HEK293 (cell line): ENCODE measurements around the gene EPG5.
"Not testable (repeated sequence)": the region's sequence is repeated elsewhere in the genome, so short reads cannot be mapped to it uniquely, and the experiment has no call there.

Experiments used
- CTCF ChIA-PET: fragments of 350-600 bp; formaldehyde crosslinking; extraction: SDS; loops from one replicate; lab custom pipeline; 2021; ENCODE audit warnings: antibody characterized with exemption; lab: Yijun Ruan, JAX
- POLR2A ChIA-PET: fragments of 300-600 bp; formaldehyde crosslinking; extraction: SDS; loops from one replicate; lab custom pipeline; 2020; ENCODE audit warnings: antibody characterized with exemption, inconsistent platforms; lab: Yijun Ruan, JAX
- H3K27ac ChIP-seq: fragments of 200-500 bp; sonication (Bioruptor generic); 2 replicates; pipeline ENCODE4 v1.5.1; 2014; ENCODE audit warnings: low read depth, low read length, control low read depth, inconsistent platforms; ENCODE audit errors: extremely low read depth
- H3K36me3 ChIP-seq, 2 experiments: fragments of 200-500 bp in 1 of 2; sonication (Bioruptor generic) in 1 of 2; 1 replicate in 1 of 2; 2 replicates in 1 of 2; pipeline ENCODE4 v1.5.1; 2014 to 2017; ENCODE audit warnings: inconsistent platforms in 2 of 2, low read length in 2 of 2; ENCODE audit not compliant: control insufficient read depth in 2 of 2, insufficient read depth in 1 of 2
- H3K4me1 ChIP-seq: fragments of 200-500 bp; sonication (Bioruptor generic); 2 replicates; pipeline ENCODE4 v1.5.1; 2014; ENCODE audit warnings: mild to moderate bottlenecking, low read length, inconsistent platforms; ENCODE audit not compliant: control insufficient read depth, insufficient read depth
- H3K4me3 ChIP-seq: 2 replicates; pipeline ENCODE4 v1.5.1; 2011; ENCODE audit warnings: low read depth, mild to moderate bottlenecking, control low read depth, low read length, moderate library complexity
- H3K9me3 ChIP-seq: fragments of 200-500 bp; sonication (Bioruptor generic); 2 replicates; pipeline ENCODE4 v1.5.1; 2014; ENCODE audit warnings: low read depth, low read length, inconsistent platforms; ENCODE audit not compliant: control insufficient read depth, insufficient read depth
- BCL11A ChIP-seq: fragments of 450-650 bp; formaldehyde crosslinking; IDR thresholded peaks from 2 replicates; pipeline ENCODE4 v1.5.1; 2016; ENCODE audit warnings: low read depth, missing biosample characterization, missing genetic modification characterization
- KLF10 ChIP-seq: fragments of 450-650 bp; IDR thresholded peaks from 2 replicates; pipeline ENCODE4 v1.5.1; 2018; ENCODE audit warnings: missing biosample characterization, mild to moderate bottlenecking, missing genetic modification characterization
- ZFP3 ChIP-seq: fragments of 450-650 bp; formaldehyde crosslinking; IDR thresholded peaks from 2 replicates; pipeline ENCODE4 v1.5.1; 2016; ENCODE audit warnings: low read depth, missing biosample characterization, missing genetic modification characterization
- ZFP69B ChIP-seq: fragments of 450-650 bp; formaldehyde crosslinking; IDR thresholded peaks from 2 replicates; pipeline ENCODE4 v1.5.1; 2016; ENCODE audit warnings: missing biosample characterization, missing genetic modification characterization
- ZNF114 ChIP-seq: fragments of 450-650 bp; formaldehyde crosslinking; IDR thresholded peaks from 2 replicates; pipeline ENCODE4 v1.5.0; 2017; ENCODE audit warnings: missing biosample characterization, missing genetic modification characterization
- ZNF132 ChIP-seq: fragments of 450-650 bp; formaldehyde crosslinking; IDR thresholded peaks from 2 replicates; pipeline ENCODE4 v1.5.1; 2017; ENCODE audit warnings: missing biosample characterization, missing genetic modification characterization, borderline replicate concordance
- ZNF223 ChIP-seq: fragments of 450-650 bp; formaldehyde crosslinking; IDR thresholded peaks from 2 replicates; pipeline ENCODE4 v1.5.1; 2016; ENCODE audit warnings: missing biosample characterization, missing genetic modification characterization
- ZNF324 ChIP-seq: fragments of 450-650 bp; formaldehyde crosslinking; IDR thresholded peaks from 2 replicates; pipeline ENCODE4 v1.5.1; 2016; ENCODE audit warnings: missing biosample characterization, missing genetic modification characterization
- ZNF510 ChIP-seq: fragments of 450-650 bp; formaldehyde crosslinking; IDR thresholded peaks from 2 replicates; pipeline ENCODE4 v1.5.1; 2018; ENCODE audit warnings: mild to moderate bottlenecking, missing genetic modification characterization, missing biosample characterization; ENCODE audit not compliant: insufficient replicate concordance
- ZNF514 ChIP-seq: fragments of 450-650 bp; formaldehyde crosslinking; IDR thresholded peaks from 2 replicates; pipeline ENCODE4 v1.5.1; 2016; ENCODE audit warnings: missing biosample characterization, missing genetic modification characterization
- ZNF544 ChIP-seq: fragments of 450-650 bp; formaldehyde crosslinking; IDR thresholded peaks from 2 replicates; pipeline ENCODE4 v1.5.0; 2017; ENCODE audit warnings: missing biosample characterization, missing genetic modification characterization
- ZNF76 ChIP-seq: fragments of 450-650 bp; formaldehyde crosslinking; IDR thresholded peaks from 2 replicates; pipeline ENCODE4; 2016; ENCODE audit warnings: low read depth, missing biosample characterization, missing genetic modification characterization, borderline replicate concordance
- TF ChIP-seq, protein P1 (sequence below): fragments of 450-650 bp; formaldehyde crosslinking; IDR thresholded peaks from 2 replicates; pipeline ENCODE4 v1.5.1; 2016; ENCODE audit warnings: missing biosample characterization, missing genetic modification characterization
- TF ChIP-seq, protein P2 (sequence below): fragments of 450-650 bp; formaldehyde crosslinking; IDR thresholded peaks from 2 replicates; pipeline ENCODE4 v1.5.1; 2016; ENCODE audit warnings: missing biosample characterization, missing genetic modification characterization
- TF ChIP-seq, protein P3 (sequence below): fragments of 450-650 bp; formaldehyde crosslinking; IDR thresholded peaks from 2 replicates; pipeline ENCODE4 v1.5.1; 2017; ENCODE audit warnings: missing biosample characterization, missing genetic modification characterization
- TF ChIP-seq, protein P4 (sequence below): fragments of 450-650 bp; formaldehyde crosslinking; IDR thresholded peaks from 2 replicates; pipeline ENCODE4 v1.5.1; 2016; ENCODE audit warnings: missing biosample characterization, missing genetic modification characterization

The EPG5 gene

DNA sequence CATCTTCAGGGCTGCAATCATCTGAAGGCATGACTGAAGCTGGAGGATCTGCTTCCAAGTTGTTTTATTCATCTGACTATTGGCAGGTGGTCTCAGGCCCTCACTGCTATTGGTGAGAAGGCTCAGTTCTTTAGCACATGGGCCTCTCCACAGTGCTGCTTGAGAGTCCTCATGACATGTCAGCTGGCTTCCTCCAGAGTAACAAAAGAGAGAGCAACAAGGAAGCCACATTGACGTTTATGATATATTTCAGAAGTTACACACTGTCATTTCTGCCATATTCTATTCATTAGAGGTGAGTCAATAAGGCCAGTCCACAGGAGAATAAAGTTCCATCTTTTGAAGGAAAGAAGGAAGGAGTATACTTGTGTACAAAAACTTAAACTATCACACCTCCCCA is 149.6 kb downstream of the EPG5 start (continued):
- TF ChIP-seq, protein P1, sequence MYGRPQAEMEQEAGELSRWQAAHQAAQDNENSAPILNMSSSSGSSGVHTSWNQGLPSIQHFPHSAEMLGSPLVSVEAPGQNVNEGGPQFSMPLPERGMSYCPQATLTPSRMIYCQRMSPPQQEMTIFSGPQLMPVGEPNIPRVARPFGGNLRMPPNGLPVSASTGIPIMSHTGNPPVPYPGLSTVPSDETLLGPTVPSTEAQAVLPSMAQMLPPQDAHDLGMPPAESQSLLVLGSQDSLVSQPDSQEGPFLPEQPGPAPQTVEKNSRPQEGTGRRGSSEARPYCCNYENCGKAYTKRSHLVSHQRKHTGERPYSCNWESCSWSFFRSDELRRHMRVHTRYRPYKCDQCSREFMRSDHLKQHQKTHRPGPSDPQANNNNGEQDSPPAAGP (tag by site-specific recombination), result no peak
- TF ChIP-seq ZNF514, result no peak

DNA sequence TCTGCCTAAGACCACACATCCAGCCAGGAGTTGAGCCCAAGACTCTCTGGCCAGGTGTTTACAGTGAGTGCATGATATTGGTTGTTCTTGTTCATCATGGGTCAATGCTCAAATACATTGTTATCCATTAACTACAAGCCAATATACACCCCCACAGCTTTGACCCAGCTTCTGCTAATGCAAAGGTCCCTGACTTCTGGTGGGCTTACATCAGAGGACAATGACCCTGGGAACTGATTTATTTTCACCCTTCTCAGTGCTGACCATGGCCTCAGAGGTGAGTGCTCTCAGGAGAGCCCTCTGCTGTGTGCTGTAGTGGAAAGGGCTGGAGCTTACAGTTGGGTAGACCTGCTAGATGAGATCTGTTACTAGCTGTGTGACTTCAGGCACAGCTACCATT is 152.4 kb downstream of the EPG5 start:
- H3K36me3 ChIP-seq, H3K4me3 ChIP-seq, H3K4me1 ChIP-seq, H3K9me3 ChIP-seq, CTCF ChIA-PET, H3K27ac ChIP-seq, POLR2A ChIA-PET: not testable (repeated sequence)

DNA sequence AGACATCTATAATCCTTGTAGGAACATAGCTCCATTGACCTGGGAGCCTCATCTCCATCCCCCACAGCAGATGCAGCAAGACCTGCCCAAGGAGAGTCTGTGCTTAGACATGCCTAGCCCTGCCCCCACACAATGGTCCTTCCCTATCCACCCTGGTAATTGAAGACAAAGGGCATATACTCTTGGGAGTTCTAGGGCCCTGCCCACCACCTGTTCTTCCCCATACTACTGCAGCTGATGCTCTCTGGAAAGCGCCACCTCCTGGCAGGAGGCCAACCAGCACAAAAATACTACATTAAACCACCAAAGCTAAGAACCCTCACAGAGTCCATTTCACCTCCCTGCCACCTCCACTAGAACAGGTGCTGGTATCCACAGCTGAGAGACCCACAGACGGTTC is 160.0 kb downstream of the EPG5 start:
- H3K27ac ChIP-seq, H3K9me3 ChIP-seq, H3K4me3 ChIP-seq, H3K4me1 ChIP-seq, POLR2A ChIA-PET, H3K36me3 ChIP-seq: not testable (repeated sequence)
- CTCF ChIA-PET, result interaction anchor here (0.6 to 2.9 kb wide), 15 partner anchors 14 to 279 kb away, joined by 3 to 14 read pairs (median 3); partner anchors contain the start of gene SLC14A1

DNA sequence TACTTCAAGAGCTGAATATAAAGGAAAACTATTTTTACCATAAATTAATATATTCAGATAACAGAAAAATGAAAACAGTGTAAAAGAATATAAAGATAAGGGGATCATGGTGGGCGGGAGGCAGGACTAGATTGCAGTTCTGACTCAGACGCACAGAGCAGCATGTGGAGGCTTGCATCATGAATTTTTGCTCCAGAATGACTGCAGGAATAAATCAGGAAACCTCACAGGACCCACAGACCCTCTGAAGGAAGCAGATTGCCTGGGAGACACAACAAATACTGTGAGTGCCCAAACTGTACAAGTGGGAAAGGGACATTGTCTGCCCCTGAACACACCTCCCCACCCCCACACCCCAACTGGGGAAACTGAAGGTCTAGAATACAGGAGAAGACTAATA is 160.9 kb downstream of the EPG5 start:
- H3K9me3 ChIP-seq, result no peaks in the 10 kb centered on the region; the same call in 1 of the 2 replicates
- no peak overlapping the region for H3K4me3 ChIP-seq
- no peaks in the 10 kb centered on the region for H3K36me3 ChIP-seq
- no peaks in the 10 kb centered on the region for H3K4me1 ChIP-seq
- POLR2A ChIA-PET, result no interaction called here
- CTCF ChIA-PET, result interaction anchor here (0.5 to 2.9 kb wide), 6 partner anchors 19 to 98 kb away, joined by 3 to 14 read pairs (median 4); partner anchors contain the start of gene SLC14A1
- H3K27ac ChIP-seq, result no peak overlapping the region
- TF ChIP-seq ZNF510 (no peak), ZNF324 (tag by site-specific recombination) (no peak), ZFP3 (tag by site-specific recombination) (no peak), ZNF514 (no peak), ZFP69B (no peak), ZNF114 (no peak), ZNF544 (no peak), BCL11A (tag by site-specific recombination) (no peak), ZNF132 (tag by site-specific recombination) (no peak), ZNF76 (no peak), KLF10 (tag by site-specific recombination) (no peak), ZNF223 (no peak)
- TF ChIP-seq, protein P2, sequence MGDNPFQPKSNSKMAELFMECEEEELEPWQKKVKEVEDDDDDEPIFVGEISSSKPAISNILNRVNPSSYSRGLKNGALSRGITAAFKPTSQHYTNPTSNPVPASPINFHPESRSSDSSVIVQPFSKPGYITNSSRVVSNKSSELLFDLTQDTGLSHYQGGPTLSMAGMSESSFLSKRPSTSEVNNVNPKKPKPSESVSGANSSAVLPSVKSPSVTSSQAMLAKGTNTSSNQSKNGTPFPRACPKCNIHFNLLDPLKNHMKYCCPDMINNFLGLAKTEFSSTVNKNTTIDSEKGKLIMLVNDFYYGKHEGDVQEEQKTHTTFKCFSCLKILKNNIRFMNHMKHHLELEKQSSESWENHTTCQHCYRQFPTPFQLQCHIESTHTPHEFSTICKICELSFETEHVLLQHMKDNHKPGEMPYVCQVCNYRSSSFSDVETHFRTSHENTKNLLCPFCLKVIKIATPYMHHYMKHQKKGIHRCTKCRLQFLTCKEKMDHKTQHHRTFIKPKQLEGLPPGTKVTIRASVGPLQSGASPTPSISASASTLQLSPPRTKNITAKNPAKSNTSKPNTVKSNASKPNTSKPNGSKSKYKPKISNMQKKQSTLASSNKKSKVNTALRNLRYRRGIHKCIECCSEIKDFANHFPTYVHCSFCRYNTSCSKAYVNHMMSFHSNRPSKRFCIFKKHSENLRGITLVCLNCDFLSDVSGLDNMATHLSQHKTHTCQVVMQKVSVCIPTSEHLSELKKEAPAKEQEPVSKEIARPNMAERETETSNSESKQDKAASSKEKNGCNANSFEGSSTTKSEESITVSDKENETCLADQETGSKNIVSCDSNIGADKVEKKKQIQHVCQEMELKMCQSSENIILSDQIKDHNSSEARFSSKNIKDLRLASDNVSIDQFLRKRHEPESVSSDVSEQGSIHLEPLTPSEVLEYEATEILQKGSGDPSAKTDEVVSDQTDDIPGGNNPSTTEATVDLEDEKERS (tag by site-specific recombination), result no peak
- TF ChIP-seq, protein P3, sequence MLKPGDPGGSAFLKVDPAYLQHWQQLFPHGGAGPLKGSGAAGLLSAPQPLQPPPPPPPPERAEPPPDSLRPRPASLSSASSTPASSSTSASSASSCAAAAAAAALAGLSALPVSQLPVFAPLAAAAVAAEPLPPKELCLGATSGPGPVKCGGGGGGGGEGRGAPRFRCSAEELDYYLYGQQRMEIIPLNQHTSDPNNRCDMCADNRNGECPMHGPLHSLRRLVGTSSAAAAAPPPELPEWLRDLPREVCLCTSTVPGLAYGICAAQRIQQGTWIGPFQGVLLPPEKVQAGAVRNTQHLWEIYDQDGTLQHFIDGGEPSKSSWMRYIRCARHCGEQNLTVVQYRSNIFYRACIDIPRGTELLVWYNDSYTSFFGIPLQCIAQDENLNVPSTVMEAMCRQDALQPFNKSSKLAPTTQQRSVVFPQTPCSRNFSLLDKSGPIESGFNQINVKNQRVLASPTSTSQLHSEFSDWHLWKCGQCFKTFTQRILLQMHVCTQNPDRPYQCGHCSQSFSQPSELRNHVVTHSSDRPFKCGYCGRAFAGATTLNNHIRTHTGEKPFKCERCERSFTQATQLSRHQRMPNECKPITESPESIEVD (tag by site-specific recombination), result no peak
- TF ChIP-seq, protein P4, sequence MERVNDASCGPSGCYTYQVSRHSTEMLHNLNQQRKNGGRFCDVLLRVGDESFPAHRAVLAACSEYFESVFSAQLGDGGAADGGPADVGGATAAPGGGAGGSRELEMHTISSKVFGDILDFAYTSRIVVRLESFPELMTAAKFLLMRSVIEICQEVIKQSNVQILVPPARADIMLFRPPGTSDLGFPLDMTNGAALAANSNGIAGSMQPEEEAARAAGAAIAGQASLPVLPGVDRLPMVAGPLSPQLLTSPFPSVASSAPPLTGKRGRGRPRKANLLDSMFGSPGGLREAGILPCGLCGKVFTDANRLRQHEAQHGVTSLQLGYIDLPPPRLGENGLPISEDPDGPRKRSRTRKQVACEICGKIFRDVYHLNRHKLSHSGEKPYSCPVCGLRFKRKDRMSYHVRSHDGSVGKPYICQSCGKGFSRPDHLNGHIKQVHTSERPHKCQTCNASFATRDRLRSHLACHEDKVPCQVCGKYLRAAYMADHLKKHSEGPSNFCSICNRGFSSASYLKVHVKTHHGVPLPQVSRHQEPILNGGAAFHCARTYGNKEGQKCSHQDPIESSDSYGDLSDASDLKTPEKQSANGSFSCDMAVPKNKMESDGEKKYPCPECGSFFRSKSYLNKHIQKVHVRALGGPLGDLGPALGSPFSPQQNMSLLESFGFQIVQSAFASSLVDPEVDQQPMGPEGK (tag by site-specific recombination), result no peak
